Stimulated activated CD4-positive, alpha-beta T cell treated with anti-CD3 and anti-CD28 coated beads, Interleukin-12 subunit alpha, Interleukin-12 subunit beta, amount 100 ng/mL, for 4 hours (primary cell): ENCODE data around the gene FANCL.
"Not testable (repeated sequence)": the region's sequence is repeated elsewhere in the genome, so short reads cannot be mapped to it uniquely, and the experiment has no call there.

Experiments used
- DNase-seq: peaks from one replicate; pipeline ENCODE4 v3.0.0-alpha.2; 2020

The FANCL gene

DNA sequence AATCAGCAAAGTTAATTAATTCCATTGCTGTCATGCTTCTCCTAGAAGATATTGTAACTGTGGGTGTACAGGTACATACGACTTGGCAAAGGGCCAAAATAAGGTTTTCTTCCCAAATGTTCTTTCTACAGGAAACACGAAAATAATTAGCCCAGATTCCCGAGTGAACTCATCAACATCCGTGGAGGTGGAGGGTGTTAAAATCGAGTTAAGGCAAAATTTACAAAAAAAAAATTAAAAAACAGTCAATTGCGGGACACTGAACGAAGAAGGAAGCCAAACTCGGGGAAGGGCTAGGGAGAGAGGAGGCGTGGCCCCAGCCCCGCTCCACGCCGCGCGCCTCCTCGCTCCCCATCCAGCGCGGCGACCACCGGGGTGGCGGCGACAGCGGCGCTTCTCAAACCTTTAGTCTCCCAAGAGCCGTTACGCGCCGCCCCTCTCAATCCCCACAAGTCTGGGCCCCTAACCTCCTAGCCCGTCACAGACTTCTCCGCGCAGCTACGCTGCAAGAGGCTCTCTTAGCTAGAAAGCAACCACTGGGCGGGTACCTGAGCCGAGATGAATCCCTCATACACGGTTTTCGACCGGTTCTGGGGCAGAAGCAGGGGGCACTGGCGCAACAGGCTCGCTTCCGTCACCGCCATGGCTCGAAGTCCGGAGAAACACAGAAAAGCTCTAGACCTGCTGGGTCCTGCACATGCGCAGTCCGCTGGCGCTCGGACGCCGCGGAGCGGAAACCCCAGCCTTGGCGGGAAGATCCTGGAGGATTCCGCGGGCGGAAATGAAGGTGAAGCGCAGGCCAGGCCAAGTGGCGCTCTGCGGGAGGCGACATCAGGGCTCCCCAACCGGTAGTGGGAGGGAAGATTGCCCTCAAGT is at the start of gene FANCL:
Gene FANCL (minus strand): TSS at position 656 of the 876 bp plus-strand sequence. CDS start 12 bp downstream, at position 644.
- DNase-seq, result peak; percentile 74

DNA sequence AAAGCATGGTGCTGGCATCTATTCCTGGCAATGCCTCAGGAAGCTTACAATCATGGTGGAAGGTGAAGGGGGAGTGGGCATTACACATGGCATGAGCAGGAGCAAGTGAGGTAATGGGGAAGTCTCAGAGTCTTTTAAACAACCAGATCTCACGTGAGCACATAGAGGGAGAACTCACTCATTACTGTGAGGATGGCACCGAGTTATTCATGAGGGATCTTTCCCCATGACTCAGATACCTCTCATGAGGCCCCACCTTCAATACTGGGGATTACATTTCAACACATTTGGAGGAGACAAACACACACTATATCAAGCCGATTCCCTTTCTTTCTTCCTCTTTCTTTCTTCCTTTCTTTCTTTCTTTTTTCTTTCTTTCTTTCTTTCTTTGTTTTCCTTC is 47.9 kb upstream of the FANCL start:
- no peak for DNase-seq

DNA sequence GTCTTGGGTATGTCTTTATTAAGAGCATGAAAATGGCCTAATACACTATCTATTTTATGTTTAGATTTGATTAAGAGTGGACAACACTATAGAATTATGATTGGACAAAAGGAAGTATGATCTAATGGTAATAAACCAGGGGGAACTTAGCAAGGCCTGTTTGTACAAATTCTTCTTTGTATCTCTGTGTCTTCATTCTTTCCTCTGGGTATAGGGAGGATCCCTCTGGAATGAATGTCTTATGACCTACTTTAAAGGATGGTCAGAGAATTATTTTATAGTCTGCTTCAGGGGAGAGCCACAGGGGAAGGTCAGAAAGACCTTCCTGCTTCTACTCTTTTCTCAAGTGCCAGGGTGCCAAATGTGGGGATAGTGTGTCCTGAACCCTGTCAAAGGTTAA is 42.8 kb upstream of the FANCL start:
- DNase-seq, result no peak

DNA sequence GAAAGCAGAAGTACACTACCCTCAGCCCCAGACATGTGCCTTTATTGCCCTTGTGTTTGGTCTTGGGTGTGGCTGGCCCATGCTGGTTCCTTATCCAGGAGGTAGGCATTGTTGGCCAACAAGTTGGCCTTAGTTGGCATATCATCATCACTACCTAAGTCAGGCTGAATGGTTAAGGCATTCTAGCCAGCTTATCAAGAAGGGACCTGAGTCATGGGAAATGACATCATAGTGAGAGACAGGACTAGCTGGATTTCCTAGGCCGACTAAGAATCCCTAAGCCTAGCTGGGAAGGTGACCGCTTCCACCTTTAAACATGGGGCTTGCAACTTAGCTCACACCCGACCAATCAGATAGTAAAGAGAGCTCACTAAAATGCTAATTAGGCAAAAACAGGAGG is 34.0 kb upstream of the FANCL start:
- not testable (repeated sequence) for DNase-seq

DNA sequence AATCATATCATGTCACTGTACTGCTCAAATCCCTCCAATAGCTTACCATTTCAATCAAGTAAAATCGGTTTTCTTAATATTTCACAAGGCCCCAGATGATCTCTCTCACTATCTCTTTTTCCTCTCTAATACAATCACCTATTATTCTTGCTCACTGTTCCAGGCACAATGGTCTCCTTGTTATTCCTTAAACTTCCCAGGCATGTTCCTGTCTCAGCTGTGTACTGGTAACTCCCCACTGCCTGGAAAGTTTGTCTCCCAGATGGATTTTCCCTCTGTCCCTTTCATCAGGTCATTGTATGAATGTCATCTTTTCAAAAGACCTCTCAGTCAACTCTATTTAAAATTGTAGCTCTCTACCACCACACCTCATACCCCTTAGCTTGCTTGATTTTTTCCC is 30.7 kb upstream of the FANCL start:
- no peak for DNase-seq

DNA sequence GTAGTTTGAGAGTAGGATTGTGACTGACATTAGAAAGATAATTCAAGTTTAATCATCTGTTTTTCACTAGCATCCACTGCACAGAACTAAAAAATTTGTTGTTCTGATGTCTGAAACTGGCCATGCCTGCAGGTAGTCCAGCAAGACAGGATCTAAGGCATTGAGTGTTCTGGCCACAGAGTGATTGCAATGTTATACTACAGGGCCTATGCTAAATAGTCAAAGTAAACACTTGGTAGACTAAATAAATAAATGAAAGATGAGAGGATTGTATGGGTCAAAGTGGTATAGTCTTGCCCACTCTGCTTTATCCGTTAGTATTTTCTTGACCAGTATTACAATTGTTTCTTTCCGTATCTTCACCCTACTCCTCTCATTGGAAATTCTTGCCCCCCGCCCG is 27.6 kb upstream of the FANCL start:
- DNase-seq, result no peak

DNA sequence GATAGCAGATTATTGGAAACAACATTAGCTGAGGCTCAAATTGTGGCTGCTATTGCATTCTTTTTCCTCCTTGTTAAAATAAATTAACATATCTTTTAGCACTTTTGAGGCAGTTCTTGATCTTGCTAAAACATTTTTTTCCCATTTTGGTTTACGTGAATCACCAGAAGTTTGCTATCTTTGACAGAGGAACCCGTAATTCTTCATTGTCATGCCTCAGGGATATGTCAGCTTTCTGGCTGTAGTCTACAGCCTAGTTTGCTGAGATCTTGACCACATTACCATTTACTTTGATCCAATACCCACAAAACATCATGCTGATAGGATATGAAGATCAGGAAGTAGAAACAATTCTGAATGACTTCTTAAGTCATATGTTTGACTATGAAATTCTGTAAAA is 25.1 kb upstream of the FANCL start:
- no peak for DNase-seq

DNA sequence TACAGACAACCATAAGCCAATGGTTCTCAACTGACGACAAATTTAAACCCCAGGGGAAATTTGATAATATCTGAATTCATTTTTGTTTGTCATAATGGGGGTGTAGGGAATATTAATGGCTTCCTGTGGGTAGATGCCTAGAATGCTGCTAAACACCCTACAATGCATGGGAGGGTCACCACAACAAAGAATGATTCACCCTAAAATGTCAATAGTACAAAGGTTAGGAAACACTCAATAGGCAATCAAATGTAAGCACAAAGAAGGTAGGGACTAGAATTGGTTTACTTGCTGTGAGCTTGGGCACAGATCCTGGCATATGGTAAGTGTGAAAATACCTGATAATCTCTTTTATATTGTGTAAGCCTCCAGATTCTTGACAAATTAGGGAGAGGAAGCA is 20.1 kb upstream of the FANCL start:
- no peak for DNase-seq

DNA sequence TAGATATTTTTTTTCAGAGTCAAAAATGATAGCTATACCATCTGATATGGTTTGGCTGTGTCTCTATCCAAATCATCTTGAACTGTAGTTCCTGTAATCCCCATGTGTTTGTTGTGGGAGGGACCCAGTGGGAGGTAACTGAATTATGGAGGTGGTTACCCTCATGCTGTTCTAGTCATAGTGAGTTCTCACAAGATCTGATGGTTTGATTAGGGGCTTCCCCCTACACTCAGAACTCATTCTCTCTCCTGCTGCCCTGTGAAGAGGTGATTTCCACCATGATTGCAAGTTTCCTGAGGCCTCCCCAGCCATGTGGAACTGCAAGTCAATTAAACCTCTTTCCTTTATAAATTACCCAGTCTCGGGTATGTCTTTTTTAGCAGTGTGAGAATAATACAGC is 17.3 kb upstream of the FANCL start:
- DNase-seq, result not testable (repeated sequence)

DNA sequence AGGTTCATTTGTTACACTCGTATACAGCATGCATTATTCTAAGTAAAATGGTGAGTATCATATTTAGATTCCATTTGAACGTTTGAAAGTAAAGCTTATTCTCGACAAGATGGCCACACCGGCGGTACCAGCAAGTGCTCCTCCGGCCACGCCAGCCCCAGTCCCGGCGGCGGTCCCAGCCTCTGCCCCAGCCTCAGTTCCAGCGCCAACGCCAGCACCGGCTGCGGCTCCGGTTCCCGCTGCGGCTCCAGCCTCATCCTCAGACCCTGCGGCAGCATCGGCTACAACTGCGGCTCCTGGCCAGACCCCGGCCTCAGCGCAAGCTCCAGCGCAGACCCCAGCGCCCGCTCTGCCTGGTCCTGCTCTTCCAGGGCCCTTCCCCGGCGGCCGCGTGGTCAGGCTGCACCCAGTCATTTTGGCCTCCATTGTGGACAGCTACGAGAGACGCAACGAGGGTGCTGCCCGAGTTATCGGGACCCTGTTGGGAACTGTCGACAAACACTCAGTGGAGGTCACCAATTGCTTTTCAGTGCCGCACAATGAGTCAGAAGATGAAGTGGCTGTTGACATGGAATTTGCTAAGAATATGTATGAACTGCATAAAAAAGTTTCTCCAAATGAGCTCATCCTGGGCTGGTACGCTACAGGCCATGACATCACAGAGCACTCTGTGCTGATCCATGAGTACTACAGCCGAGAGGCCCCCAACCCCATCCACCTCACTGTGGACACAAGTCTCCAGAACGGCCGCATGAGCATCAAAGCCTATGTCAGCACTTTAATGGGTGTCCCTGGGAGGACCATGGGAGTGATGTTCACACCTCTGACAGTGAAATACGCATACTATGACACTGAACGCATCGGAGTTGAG is 10.4 kb upstream of the FANCL start:
- not testable (repeated sequence) for DNase-seq

DNA sequence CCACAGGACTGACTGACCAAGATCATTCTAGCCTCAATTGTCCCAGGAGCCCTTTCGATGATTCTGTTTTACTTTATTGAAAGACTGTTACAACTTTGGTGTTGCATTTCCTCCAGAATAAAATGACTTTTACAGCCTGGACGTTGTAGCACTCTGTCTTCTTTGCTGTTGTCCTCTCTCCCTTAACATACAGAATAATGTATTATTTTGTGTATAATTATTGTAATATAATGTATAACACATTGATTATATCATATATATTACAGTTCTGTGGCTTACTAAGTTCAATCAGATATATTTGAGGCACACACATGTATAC is 380 bp upstream of the FANCL start:
- no peak for DNase-seq

DNA sequence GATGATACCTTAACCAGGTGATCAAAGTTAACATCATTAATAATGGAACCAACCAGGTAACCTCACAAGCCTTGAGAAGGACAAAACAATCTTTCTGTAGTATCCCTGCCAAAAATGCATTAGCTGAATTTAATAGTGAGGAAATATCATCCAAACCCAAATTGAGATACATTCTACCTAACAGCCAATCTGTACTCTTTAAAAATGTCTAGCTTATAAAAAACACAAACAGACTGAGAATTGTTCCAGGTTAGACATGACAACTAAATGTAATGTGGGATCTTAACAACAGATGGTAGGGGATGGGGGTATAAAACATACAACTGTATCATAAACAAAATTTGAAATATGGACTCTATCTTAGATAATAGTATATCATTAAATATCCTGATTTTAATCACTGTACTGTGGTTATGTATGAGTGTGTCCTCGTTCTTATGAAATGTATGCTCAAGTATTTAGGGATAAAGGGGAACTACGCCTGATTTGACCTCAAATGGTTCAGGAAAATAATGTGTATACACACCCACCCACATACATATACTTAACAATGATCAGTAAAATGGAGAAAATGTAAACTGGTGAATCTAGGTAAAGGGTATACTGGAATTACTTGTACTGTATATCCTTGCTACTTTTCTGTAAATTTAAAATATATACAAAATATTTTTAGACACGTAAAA is 1.7 kb downstream of the FANCL start:
- no peak for DNase-seq

DNA sequence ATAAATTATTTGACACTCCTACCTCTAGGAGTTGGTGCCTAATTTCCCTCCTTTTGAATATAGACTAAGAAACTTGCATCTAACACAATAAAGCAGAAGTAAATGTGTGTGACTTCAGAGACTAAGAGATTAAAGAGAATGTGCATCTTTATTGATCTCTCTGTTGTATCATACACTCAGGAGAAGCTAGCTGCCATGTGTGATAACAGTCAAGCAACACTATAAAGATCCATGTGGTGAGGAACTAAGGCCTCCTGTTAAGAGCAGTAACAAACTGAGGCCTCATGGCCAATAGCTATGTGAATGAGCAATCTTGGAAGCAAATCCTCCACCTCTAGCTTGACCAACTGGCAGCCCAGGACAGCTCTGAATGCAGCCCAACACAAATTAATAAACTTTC is 3.4 kb downstream of the FANCL start:
- no peak for DNase-seq

DNA sequence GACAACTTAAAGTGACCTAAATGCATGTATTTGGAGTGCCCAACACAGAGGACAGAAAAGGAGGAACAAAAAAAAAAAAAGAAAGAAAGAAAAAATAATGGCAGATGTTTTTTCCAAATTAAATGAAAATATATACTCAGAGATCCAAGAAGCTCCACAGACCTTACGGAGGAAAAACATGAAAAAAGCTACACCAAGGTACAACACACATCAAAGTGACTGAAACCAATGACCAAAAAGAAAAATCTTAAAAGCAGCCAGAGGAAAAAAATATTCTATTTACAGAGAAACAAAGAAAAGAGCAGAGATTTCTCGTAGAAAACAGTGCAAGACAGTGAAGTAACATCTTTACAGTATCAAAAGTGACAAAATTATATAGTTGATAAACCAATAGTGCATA is 5.1 kb downstream of the FANCL start:
- no peak for DNase-seq

DNA sequence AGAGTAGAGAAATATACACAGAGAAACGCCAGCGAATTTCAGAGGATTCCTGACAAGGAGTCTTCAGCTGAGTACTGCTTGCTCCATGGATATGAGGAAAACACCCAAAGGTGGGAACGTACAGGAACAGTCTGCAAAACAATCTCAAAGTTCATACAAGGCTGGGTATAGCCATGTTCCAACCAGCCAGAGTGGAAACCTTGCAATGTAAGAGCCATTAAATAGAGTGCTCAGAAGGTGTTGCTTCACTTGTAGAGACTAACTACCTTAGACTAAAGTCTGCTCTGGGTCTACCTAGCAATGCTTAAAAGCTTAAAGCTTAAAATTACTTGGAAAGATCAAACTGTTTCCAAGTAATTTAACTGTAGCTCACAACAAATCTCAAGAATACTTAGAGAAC is 6.0 kb downstream of the FANCL start:
- DNase-seq, result no peak

DNA sequence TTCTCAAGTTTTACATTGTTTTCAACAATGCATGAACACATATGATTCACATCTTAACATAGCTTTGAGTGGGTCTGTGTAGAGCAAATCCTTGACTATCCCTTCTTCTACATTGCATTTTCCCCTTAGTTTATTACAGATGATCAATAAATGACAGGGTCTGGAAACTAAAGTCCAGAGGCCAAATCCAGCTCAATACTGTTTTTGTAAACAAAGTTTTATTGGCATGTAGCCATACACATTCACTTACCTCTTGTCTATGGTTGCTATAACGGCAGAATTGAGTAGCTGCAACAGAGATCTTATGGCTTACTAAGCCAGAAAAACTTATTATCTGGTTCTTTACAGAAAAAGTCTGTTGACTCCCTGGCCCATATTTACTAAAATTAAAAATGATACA is 12.8 kb downstream of the FANCL start:
- DNase-seq, result no peak

DNA sequence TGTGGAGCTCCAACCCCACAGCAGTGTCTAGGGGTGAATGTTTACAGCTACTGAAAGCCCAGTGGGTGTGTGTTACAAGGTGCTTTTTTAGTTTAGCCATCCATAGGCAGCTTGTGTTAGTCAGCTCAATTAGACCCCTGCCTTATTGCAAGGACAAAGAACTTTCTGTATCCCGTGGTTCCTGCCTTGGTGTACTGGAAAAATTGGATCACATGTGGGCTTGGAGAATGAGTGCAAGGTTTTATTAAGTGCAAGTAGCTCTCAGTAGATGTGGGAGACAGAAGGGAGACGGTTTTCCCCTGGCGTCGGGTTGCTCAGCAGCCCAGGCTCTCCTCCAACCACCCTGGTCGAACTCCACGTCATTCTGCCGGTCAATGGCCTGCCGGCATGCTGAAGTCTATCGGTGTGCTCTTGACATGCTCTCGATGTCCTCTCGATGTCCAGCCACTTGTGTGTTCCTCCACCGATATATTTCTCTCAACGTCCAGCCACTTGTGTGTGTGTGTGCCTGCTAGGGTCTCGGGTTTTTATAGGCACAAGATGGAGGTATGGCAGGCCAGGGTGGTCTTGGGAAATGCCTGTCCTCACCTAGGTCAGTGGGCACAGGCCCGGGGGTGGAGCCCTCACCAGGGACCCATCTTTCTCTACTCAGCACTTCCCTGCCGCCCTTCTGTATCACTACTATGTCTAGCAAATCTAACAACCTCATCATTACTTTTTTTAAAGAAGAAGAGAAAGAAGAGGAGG is 13.8 kb downstream of the FANCL start:
- no peak for DNase-seq

DNA sequence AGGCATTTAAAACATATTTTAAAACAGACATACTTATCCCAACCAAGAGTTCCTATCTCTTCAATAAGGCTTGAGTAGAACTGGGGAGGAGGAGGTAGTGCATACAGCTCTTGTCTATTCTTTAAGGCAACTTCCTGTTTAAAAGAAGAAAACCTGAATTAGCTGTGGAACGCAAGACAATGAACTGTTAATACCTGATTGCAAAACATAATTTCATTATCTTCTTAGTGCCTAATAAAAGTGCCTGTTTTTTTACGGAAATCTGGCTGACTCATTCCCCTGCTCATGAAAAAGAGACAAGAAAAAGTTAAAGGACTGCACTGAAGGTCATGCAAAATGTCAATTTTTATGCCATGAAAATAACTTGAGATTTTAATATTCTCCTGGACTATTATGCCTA is 19.2 kb downstream of the FANCL start:
- DNase-seq, result no peak

DNA sequence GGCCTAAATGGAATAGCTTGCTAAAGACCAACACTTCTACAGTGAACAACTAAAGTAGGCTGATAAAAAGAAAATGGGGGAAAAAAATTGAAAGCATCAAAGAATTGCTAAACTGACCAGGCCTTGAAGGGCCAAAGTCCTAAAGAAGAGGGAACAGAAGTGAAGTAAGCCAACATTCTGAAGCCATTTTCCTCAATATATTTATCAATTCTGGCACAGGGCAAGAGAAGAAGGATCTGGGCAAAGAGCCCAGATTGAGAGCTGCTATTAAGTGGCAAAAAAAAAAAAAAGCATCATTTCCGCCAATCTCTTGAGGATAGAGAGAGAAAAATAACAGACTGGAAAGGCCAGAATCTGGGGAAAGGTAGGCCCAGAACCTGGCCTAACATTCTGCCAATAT is 25.7 kb downstream of the FANCL start:
- DNase-seq, result no peak

DNA sequence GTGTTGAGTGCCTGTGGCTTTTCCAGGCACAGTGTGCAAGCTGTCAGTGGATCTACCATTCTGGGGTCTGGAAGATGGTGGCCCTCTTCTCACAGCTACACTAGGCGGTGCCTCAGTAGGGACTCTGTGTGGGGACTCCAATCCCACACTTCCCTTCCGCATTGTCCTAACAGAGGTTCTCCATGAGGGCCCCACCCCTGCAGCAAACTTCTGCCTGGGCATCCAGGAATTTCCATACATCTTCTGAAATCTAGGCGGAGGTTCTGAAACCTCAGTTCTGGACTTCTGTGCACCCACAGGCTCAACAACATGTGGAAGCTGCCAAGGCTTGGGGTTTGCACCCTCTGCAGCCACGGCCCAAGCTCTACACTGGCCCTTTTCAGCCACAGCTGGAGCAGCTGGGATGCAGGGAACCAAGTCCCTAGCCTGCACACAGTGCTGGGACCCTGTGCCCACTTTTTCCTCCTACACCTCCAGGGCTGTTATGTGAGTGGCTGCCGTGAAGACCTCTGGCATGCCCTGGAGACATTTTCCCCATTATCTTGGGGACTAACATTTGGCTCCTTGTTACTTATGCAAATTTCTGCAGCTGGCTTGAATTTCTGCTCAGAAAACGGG is 30.1 kb downstream of the FANCL start:
- not testable (repeated sequence) for DNase-seq

DNA sequence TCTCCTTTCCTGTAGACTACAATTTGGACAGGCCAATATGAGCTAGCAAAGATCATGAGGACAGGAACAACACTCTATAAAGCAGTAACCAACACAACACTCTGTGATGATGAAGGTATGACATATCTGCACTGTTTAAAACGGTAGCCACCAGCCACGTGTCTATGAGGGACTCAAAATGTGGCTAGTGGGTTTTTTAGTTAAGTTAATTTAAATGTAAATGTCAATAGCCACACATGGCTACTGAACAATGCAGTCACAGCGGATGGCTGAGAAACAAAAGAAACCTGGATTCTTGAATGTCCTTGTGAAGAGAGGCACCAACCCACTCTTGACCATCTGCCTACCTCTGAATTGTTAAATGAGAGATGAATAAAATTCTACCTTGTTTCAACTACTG is 33.9 kb downstream of the FANCL start:
- DNase-seq, result no peak

DNA sequence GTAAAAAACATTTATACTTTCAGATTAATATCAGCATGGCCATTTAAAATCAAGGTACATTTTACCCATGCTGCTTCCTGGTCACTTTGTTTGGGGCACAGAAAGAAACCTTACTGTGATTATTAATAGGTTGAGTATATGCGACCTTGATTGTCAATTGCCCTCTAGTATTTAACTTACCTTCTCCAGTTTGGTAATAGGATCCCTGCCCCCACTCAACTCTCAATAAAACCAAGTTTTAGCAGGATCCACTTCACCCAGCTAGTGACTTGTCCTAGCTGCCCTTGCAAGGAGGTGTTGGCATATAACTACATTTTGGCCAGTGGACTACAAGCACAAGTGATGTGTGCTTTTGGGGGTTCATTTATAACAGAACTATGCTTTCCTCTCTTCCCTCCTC is 34.3 kb downstream of the FANCL start:
- DNase-seq, result no peak
